Mesothelial cell of epicardium (in vitro differentiated cells): Measurements from ENCODE around the gene DDX1. TPM values are rescaled to one million over a fixed set of nuclear protein-coding genes. Genes with fewer than 3 reads are reported as not detected.

Experiments
- DNase-seq, 2 experiments: peaks; one replicate each; pipeline ENCODE4 v3.0.0; 2021; ENCODE audit warnings: low spot score in 2 of 2; ENCODE audit not compliant: unreplicated experiment in 2 of 2
- H3K27ac Mint-ChIP-seq: 2 replicates; pipeline ENCODE4 v1.8.0; 2021; ENCODE audit warnings: mixed read lengths
- H3K27me3 Mint-ChIP-seq: 2 replicates; pipeline ENCODE4 v1.8.0; 2021; ENCODE audit warnings: low read depth, mixed read lengths
- H3K36me3 Mint-ChIP-seq: 2 replicates; pipeline ENCODE4 v1.8.0; 2021; ENCODE audit warnings: mixed read lengths
- H3K4me1 Mint-ChIP-seq: 2 replicates; pipeline ENCODE4 v1.8.0; 2021; ENCODE audit warnings: mixed read lengths
- H3K4me3 Mint-ChIP-seq: 2 replicates; pipeline ENCODE4 v1.8.0; 2021; ENCODE audit warnings: mild to moderate bottlenecking, moderate library complexity, mixed read lengths
- H3K9me3 Mint-ChIP-seq: 2 replicates; pipeline ENCODE4 v1.8.0; 2021; ENCODE audit warnings: mixed read lengths
- total RNA-seq: library from RNA; stranded (reverse); gene quantifications from 3 replicates; pipeline ENCODE4 v1.2.1, GENCODE V29; 2021
- TF ChIP-seq, protein P1 (sequence below): fragments of 200-600 bp; sonication (generic); IDR thresholded peaks from one replicate; pipeline ENCODE4 v1.5.0; 2021; ENCODE audit warnings: antibody characterized with exemption; ENCODE audit not compliant: unreplicated experiment

Gene DDX1
- total RNA-seq, 1 donor from 2014 or later = 88.9 TPM

DNA sequence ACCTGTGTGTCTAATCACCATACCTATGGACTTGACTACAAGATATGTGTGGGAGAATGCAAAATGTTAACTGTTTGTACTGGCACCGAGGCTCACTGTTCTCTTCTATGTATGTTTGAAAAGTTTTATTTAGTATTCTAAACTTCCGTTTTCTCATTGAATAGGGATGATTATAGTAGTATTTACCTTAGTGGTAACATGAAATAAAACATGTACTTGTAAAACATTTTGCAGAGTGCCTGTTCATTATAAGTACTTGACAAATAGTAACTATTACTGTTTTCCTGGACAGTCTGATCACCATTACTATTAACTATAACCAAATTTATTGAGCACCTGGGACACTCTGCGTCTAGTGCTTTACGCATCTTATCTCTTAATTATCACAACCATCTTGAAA, 24.8 kb downstream of the DDX1 start:
- DNase-seq = no peak
- Mint-ChIP-seq H3K36me3 (peaks cover 34% of the 10 kb centered on the region), H3K9me3 (no peaks in the 10 kb centered on the region), H3K4me3 (no peak overlapping the region), H3K4me1 (no peaks in the 10 kb centered on the region), H3K27me3 (no peaks in the 10 kb centered on the region), H3K27ac (no peak overlapping the region)
- TF ChIP-seq, protein P1, sequence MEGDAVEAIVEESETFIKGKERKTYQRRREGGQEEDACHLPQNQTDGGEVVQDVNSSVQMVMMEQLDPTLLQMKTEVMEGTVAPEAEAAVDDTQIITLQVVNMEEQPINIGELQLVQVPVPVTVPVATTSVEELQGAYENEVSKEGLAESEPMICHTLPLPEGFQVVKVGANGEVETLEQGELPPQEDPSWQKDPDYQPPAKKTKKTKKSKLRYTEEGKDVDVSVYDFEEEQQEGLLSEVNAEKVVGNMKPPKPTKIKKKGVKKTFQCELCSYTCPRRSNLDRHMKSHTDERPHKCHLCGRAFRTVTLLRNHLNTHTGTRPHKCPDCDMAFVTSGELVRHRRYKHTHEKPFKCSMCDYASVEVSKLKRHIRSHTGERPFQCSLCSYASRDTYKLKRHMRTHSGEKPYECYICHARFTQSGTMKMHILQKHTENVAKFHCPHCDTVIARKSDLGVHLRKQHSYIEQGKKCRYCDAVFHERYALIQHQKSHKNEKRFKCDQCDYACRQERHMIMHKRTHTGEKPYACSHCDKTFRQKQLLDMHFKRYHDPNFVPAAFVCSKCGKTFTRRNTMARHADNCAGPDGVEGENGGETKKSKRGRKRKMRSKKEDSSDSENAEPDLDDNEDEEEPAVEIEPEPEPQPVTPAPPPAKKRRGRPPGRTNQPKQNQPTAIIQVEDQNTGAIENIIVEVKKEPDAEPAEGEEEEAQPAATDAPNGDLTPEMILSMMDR = no peak

DNA sequence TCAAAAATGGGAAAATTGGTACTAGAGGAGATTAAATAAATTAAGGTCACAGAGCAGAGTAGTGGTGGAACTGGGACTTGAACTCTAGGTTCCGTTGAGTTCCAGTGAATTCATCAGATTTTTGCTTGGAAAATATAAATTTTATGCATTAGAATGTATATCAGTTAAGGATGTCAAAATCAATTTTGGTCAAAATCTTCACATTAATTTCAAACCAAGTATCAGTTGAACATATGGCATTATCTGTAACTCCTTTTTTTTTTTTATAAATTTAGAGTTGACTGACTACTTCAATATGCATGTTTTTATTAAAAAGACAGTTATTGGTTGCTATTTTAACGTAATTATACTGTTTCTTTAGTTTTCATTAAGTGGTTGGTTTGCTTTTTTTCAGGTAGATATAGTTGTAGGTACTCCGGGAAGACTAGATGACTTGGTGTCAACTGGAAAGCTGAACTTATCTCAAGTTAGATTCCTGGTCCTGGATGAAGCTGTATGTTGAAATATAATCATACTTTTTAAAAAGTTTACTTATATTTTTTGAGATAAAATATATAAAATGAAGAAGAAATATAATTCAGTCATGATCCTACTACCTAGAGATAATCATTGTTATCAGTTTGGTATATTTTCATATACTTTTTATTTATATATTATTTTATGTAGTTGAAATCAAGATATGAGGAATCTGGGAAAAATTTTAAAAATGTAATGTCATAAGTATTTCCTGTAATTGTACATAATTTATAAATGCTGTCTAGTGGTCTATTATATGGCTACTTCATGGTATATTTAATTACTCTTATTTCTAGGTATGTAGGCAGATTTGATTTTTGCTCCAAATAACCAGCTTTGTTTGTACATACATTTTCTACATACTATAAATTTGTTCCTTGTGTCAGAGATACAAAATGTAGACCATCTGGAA, 25.4 kb downstream of the DDX1 start:
- Mint-ChIP-seq H3K27ac (no peak overlapping the region), H3K36me3 (peaks cover 34% of the 10 kb centered on the region), H3K27me3 (no peaks in the 10 kb centered on the region), H3K4me1 (no peaks in the 10 kb centered on the region), H3K9me3 (no peaks in the 10 kb centered on the region), H3K4me3 (no peak overlapping the region)
- no peak for DNase-seq
- TF ChIP-seq, protein P1 = no peak

DNA sequence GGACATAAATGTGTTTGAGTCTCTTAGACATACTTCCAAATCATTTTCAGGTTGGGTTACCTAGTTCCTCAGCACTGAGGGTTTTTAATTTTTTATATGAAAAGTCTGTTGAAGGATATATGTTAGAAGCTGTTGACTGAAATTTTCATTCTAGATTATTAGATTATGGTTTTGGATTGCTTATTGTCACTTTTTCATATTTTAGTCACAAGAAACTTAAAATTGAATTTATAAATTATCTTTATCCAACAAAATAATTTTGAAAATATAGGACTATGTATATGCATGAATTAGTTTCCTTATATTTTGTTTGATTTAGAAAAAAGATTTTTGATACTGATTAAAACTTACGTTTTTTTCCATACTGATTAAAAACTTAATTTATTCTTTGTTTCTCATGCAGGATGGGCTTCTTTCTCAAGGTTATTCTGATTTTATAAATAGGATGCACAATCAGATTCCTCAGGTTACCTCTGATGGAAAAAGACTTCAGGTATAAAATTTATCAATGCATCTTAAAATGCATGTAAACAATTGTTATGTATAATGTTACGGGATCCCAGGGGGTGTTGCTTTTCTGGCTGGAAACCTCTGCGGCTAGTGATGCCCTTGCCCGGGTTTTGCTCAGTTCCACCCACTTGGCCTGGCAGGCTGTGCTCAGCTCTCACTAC, 26.2 kb downstream of the DDX1 start:
- Mint-ChIP-seq H3K4me1 (no peaks in the 10 kb centered on the region), H3K9me3 (no peaks in the 10 kb centered on the region), H3K36me3 (peaks cover 39% of the 10 kb centered on the region), H3K27ac (no peak overlapping the region), H3K4me3 (no peak overlapping the region), H3K27me3 (no peaks in the 10 kb centered on the region)
- no peak for DNase-seq
- TF ChIP-seq, protein P1 = no peak

DNA sequence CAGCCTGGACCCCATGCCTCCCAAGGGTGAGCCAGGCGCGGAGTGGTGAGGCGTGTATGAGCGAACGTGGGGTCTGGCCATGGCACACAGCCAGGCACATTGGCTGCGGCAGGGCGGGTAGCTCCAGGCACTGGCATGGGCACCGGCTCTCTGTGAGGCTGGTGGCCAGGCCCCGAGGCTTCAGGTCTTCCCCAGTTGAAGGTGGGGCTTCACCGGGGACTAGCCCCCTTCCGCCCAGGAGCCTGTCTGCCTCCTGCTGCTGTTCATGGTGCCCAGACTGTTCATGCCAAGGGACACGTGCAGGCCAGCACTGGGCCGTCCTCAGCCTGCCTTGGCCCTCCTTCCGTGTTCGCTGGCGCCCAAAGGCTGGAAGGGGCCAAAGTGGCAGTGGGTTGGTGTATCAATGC, 26.8 kb downstream of the DDX1 start:
- no peak overlapping the region for H3K4me3 Mint-ChIP-seq
- TF ChIP-seq, protein P1 = no peak
- peaks cover 38% of the 10 kb centered on the region for H3K36me3 Mint-ChIP-seq
- H3K9me3 Mint-ChIP-seq = no peaks in the 10 kb centered on the region
- no peaks in the 10 kb centered on the region for H3K4me1 Mint-ChIP-seq
- H3K27me3 Mint-ChIP-seq = no peaks in the 10 kb centered on the region
- DNase-seq = no peak
- H3K27ac Mint-ChIP-seq = no peak overlapping the region

DNA sequence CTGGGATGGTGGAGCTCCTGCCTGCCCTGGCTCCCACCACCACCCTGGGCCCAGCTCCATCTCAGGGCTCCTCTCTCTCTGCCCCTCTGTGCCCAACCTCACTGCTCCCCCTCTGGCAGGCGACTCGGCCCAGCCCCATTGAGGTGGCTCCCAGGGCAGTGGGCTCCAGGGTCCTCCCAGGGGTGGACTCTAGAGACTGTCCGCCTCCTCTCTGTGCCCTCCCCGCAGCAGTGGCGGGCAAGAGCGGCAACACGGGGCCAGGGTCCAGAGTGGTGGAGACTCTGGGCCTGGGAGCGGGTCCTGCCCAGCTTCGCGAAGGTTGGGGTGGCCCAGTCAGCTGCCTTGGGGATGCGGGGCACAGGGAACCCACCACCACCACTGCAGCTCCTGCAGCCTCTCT, 27.4 kb downstream of the DDX1 start:
- TF ChIP-seq, protein P1 = no peak
- H3K4me1 Mint-ChIP-seq = no peaks in the 10 kb centered on the region
- H3K27me3 Mint-ChIP-seq = no peaks in the 10 kb centered on the region
- H3K4me3 Mint-ChIP-seq = no peak overlapping the region
- no peak overlapping the region for H3K27ac Mint-ChIP-seq
- H3K9me3 Mint-ChIP-seq = peaks cover 3% of the 10 kb centered on the region
- H3K36me3 Mint-ChIP-seq = peaks cover 40% of the 10 kb centered on the region
- DNase-seq = no peak
